Activated CD4-positive, alpha-beta T cell treated with anti-CD3 and anti-CD28 coated beads for 24 hours (primary cell): Measurements from ENCODE around the gene RNU4-1.
"Not testable (repeated sequence)": the region's sequence is repeated elsewhere in the genome, so short reads cannot be mapped to it uniquely, and the experiment has no call there.

Experiments
- DNase-seq, 2 donors: peaks; one replicate each; pipeline ENCODE4 v3.0.0-alpha.2; 2020; ENCODE audit warnings: low read depth in 2 of 2

RNU4-1 gene

GRCh38 chr12:120292661-120293531 is at the start of gene RNU4-1:
Gene RNU4-1, minus strand, starts transcription at chr12:120293237.
- DNase-seq = peak; percentile 61 to 71

GRCh38 chr12:120342175-120343038 is 49.4 kb upstream of the RNU4-1 start:
- DNase-seq = no peak

- no peak for DNase-seq
Observed at GRCh38 chr12:120339256-120339655, 46.2 kb upstream of the RNU4-1 start.

GRCh38 chr12:120337730-120338129 is 44.7 kb upstream of the RNU4-1 start:
- DNase-seq = no peak

GRCh38 chr12:120336392-120336791 is 43.4 kb upstream of the RNU4-1 start:
- DNase-seq = not testable (repeated sequence)

GRCh38 chr12:120335447-120335846 is 42.4 kb upstream of the RNU4-1 start:
- DNase-seq = peak in 1 of 2 donors; percentile 33

- DNase-seq = no peak
Observed at GRCh38 chr12:120332523-120332922, 39.5 kb upstream of the RNU4-1 start.

GRCh38 chr12:120332041-120332440 is 39.0 kb upstream of the RNU4-1 start:
- DNase-seq = no peak

GRCh38 chr12:120331390-120331789 is 38.4 kb upstream of the RNU4-1 start:
- DNase-seq = no peak

GRCh38 chr12:120328228-120328627 is 35.2 kb upstream of the RNU4-1 start:
- no peak for DNase-seq

- no peak for DNase-seq
Observed at GRCh38 chr12:120327593-120327992, 34.6 kb upstream of the RNU4-1 start, which contains the start of gene PLA2G1B. Gene PLA2G1B, minus strand, starts transcription at chr12:120327779. Its CDS starts 26 bp downstream, at chr12:120327753.

GRCh38 chr12:120324841-120325417 is 31.9 kb upstream of the RNU4-1 start:
- DNase-seq = no peak

GRCh38 chr12:120323772-120324171 is 30.7 kb upstream of the RNU4-1 start:
- DNase-seq = no peak

- DNase-seq = no peak
Observed at GRCh38 chr12:120321382-120322202, 28.6 kb upstream of the RNU4-1 start.

GRCh38 chr12:120317224-120318105 is 24.4 kb upstream of the RNU4-1 start:
- peak; percentile 100 for DNase-seq

- DNase-seq = no peak
Observed at GRCh38 chr12:120316798-120317223, 23.8 kb upstream of the RNU4-1 start.

GRCh38 chr12:120314220-120314619 is 21.2 kb upstream of the RNU4-1 start:
- DNase-seq = no peak

- DNase-seq = peak; percentile 85 to 86
Observed at GRCh38 chr12:120301962-120302815, 9.2 kb upstream of the RNU4-1 start, which contains the start of gene SIRT4. Gene SIRT4, plus strand, starts transcription at chr12:120302321. Its CDS starts 1,241 bp downstream, at chr12:120303562.

GRCh38 chr12:120292411-120292660 is 701 bp downstream of the RNU4-1 start:
- DNase-seq = no peak
